ENCODE data around the gene CARHSP1. TPM values are rescaled to one million over a fixed set of nuclear protein-coding genes. Genes with fewer than 3 reads are reported as not detected.

CARHSP1 gene
- total and polyA plus RNA-seq, 8 donors, result 19.8 to 78.7 (median 32.3) TPM

DNA sequence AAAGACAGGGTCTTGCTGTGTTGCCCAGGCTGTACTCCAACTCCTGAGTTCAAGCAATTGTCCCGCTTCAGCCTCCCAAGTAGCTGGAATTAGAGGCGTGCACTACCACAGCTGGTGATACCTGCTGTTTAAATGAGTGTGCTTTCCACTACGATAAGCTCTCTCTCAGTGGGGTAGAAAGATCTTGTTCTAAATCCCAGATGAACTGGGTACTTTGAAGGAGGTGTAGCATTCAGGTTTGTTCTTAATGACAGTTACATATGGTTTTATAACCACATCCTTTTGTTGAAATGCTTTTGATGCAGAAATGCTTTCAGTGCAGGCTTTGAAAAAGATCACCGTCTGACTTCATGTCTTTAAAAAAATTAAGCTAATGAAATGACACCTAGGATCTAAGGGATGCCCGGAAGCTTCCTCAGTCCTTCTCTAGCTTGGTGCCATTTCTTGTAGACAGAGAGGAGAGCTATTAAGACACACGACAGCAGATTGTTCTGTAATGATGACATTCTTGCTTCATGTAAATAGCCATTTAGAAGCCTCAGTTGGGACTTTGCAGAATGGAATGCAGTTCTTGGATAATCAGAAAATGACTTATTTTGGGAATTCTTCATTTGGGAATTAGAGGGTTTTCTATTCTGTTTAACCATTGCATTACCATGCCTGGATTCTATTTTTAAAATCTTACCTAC, 51.7 kb downstream of the CARHSP1 start:
- no peaks in the 10 kb centered on the region for H3K4me1 ChIP-seq
- H3K27ac ChIP-seq, result no peak overlapping the region
- TF ChIP-seq, protein P1, sequence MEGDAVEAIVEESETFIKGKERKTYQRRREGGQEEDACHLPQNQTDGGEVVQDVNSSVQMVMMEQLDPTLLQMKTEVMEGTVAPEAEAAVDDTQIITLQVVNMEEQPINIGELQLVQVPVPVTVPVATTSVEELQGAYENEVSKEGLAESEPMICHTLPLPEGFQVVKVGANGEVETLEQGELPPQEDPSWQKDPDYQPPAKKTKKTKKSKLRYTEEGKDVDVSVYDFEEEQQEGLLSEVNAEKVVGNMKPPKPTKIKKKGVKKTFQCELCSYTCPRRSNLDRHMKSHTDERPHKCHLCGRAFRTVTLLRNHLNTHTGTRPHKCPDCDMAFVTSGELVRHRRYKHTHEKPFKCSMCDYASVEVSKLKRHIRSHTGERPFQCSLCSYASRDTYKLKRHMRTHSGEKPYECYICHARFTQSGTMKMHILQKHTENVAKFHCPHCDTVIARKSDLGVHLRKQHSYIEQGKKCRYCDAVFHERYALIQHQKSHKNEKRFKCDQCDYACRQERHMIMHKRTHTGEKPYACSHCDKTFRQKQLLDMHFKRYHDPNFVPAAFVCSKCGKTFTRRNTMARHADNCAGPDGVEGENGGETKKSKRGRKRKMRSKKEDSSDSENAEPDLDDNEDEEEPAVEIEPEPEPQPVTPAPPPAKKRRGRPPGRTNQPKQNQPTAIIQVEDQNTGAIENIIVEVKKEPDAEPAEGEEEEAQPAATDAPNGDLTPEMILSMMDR (IDR thresholded peaks at IDR 0.05), result no peak
- H3K27me3 ChIP-seq, result no peaks in the 10 kb centered on the region
- no peak for DNase-seq
- peaks cover 3 to 52% (median 34%) of the 10 kb centered on the region in 3 donors for H3K36me3 ChIP-seq
- intact Hi-C loops (cut with DNase I), result no loop called here
- WGBS, 2 donors, result 87 to 90% methylated on average over 6 of the region's 6 CpGs
- H3K9me3 ChIP-seq, result no peaks in the 10 kb centered on the region
- ATAC-seq, result no peak
- H3K4me3 ChIP-seq, result no peak overlapping the region
- no peak for FAIRE-seq

DNA sequence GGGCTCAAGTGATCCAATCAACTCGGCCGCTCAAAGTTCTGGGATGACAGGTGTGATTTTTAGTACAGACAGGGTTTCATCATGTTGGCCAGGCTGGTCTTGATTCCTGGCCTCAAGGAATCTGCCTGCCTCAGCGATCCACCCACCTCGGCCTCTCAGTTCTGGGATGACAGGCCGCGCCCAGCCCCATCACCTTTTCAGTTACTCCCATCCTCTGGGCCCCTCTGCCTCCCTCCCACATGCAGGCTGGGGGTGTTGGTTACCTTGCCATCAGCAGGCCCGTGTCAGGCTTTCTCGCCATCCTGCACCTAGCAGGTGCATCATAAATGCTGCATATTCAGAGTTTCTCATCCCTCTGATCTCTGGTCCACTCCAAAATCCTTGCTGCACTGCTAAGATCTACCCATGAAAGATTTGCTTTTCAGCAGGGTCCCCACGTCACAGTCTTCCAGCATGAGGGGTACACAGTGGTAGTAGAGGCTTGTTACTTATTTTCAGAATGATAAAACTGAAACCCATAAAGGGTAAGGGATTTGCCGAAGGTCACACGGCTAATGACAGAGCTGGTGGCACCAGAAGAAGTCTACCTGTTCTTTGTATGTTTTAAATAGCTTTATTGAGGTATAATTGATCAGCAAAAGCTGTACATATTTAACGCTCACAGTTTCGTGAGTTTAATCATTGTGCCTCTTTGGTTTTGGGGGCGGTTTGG, 54.6 kb downstream of the CARHSP1 start:
- H3K4me1 ChIP-seq, result no peaks in the 10 kb centered on the region
- FAIRE-seq (no peak), DNase-seq (no peak), ATAC-seq (no peak)
- TF ChIP-seq, protein P1 (IDR thresholded peaks at IDR 0.05), result no peak
- no peaks in the 10 kb centered on the region for H3K9me3 ChIP-seq
- no peaks in the 10 kb centered on the region for H3K27me3 ChIP-seq
- peaks cover 7 to 76% (median 40%) of the 10 kb centered on the region in 3 donors for H3K36me3 ChIP-seq
- H3K4me3 ChIP-seq, result no peak overlapping the region
- 93 to 96% methylated on average over 14 of the region's 14 CpGs for WGBS, 2 donors
- intact Hi-C loops (cut with DNase I), result no loop called here
- no peak overlapping the region for H3K27ac ChIP-seq

DNA sequence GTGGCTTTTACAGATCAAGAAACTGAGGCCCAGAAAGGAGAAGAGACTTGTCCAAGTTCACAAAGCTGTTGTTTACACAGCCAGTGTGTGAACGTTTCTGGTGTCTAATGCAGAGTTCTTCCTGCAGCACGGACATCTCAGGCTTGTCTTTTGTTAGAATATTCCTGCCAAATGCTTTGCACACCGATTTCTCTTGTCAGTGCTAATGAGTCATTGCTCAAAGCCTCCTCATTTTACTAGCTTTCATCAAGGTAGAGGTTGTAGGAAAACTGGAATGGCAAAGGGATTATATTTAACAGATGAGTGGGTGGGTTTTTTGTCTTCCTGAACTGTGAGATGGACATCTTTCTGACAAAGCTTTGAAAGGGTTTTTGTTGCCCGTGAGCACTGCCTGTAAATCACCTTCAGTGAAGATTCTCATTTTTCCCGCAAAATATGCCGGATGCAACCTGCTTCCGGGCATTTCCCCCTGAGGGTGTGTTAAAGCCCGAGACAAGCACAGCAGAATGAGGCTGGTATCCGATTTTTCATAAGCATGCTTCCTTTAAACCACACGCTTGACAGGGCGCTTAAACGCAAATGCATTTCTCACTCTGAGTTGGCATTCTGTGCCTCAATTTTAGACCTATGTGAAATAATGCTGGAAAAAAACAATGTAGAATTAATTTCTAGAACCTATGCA, 56.5 kb downstream of the CARHSP1 start:
- ATAC-seq (no peak), DNase-seq (no peak), FAIRE-seq (no peak)
- H3K36me3 ChIP-seq, result peaks cover 7 to 84% (median 55%) of the 10 kb centered on the region in 3 donors
- peaks cover 0 to 2% (median 0%) of the 10 kb centered on the region in 3 donors for H3K4me1 ChIP-seq
- no peak overlapping the region for H3K27ac ChIP-seq
- 82 to 84% methylated on average over 12 of the region's 12 CpGs for WGBS, 2 donors
- H3K27me3 ChIP-seq, result no peaks in the 10 kb centered on the region
- no peaks in the 10 kb centered on the region for H3K9me3 ChIP-seq
- intact Hi-C loops (cut with DNase I), result no loop called here
- no peak overlapping the region for H3K4me3 ChIP-seq
- TF ChIP-seq, protein P1 (IDR thresholded peaks at IDR 0.05), result no peak

DNA sequence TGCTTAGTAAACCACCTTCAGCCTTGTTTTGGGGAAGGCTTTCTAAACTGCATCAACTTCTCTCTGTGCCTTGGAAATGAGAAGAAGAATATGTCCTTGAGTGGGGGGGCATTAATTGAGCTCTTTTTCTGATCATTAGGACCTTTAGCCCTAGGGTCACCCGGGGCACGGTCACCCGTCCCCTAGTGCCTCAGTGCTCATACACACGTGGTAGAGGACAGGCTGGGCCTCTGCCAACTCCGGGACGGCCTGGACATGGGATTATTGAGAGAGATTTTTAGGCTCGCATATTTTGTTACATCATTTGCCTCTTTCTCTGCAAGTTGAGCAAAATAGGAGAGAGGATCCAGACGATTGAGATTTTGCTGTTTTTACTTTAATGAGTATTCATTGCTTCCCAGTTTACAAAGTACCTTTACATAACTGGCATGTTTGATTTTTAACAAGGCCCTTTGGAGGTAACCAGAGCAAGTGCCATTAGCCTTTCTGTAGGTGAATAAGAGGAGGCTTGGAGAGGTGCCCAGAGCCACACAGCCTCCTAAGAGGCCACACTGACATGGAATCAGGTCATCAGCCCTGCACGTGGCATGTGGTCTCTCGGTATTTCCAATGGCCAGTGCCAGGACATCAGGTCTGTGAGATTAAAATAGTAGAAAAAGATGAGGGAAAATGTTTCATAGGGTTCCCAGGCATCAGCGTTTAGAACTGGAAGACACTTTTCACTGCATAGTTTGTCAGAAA, 60.0 kb downstream of the CARHSP1 start:
- 49 to 57% methylated on average over 11 of the region's 11 CpGs for WGBS, 2 donors
- DNase-seq (no peak), ATAC-seq (peak in 2 of 4 donors; percentile 15 to 39), FAIRE-seq (no peak)
- H3K36me3 ChIP-seq, result peaks cover 4 to 90% (median 55%) of the 10 kb centered on the region in 3 donors
- H3K9me3 ChIP-seq, result no peaks in the 10 kb centered on the region
- intact Hi-C loops (cut with DNase I), result no loop called here
- no peak overlapping the region for H3K4me3 ChIP-seq
- no peak overlapping the region for H3K27ac ChIP-seq
- H3K4me1 ChIP-seq, result peaks cover 0 to 2% (median 0%) of the 10 kb centered on the region in 3 donors
- H3K27me3 ChIP-seq, result no peaks in the 10 kb centered on the region
- TF ChIP-seq, protein P1 (IDR thresholded peaks at IDR 0.05), result no peak

Data from pancreas (tissue), 10 donors.